ENCODE results near the gene MOV10.
A peak's percentile ranks its signal among the peaks of the same experiment; 100 is the strongest.
"Not testable (repeated sequence)": the region's sequence is repeated elsewhere in the genome, so short reads cannot be mapped to it uniquely, and the experiment has no call there.

The MOV10 gene, protein sequence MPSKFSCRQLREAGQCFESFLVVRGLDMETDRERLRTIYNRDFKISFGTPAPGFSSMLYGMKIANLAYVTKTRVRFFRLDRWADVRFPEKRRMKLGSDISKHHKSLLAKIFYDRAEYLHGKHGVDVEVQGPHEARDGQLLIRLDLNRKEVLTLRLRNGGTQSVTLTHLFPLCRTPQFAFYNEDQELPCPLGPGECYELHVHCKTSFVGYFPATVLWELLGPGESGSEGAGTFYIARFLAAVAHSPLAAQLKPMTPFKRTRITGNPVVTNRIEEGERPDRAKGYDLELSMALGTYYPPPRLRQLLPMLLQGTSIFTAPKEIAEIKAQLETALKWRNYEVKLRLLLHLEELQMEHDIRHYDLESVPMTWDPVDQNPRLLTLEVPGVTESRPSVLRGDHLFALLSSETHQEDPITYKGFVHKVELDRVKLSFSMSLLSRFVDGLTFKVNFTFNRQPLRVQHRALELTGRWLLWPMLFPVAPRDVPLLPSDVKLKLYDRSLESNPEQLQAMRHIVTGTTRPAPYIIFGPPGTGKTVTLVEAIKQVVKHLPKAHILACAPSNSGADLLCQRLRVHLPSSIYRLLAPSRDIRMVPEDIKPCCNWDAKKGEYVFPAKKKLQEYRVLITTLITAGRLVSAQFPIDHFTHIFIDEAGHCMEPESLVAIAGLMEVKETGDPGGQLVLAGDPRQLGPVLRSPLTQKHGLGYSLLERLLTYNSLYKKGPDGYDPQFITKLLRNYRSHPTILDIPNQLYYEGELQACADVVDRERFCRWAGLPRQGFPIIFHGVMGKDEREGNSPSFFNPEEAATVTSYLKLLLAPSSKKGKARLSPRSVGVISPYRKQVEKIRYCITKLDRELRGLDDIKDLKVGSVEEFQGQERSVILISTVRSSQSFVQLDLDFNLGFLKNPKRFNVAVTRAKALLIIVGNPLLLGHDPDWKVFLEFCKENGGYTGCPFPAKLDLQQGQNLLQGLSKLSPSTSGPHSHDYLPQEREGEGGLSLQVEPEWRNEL
- 31.8 to 143 (median 39.8) reads per million in 17 experiments for total RNA-seq

GRCh38 chr1:112674440-112674985 is at the start of gene MOV10:
Gene MOV10, plus strand, starts transcription at chr1:112674659. Its CDS starts 254 bp downstream, at chr1:112674913.
- DNase-seq = peak; percentile 81 to 89 (median 84)

DNA sequence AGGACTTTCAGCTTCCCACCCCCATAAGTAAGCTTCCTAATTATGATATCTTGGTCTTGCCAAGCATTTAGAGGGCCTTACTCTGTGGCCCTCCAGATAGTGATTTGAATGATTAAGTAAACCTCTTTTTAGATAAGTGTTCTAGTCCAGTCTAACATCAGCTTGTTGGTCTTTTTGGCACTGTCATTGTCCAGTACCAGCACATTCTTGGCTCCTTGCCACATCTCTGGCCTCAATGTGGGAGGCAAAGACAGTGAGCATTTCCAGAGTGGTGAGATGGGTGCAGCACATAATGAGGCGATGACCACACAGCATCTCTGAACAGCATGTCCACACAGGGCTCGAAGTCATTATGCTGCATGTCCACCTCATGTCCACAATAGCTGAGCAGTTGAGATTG is 48.8 kb upstream of the MOV10 start:
- DNase-seq = peak; percentile 47 to 72 (median 56)

GRCh38 chr1:112626193-112626592 is 48.3 kb upstream of the MOV10 start:
- no peak for DNase-seq

DNA sequence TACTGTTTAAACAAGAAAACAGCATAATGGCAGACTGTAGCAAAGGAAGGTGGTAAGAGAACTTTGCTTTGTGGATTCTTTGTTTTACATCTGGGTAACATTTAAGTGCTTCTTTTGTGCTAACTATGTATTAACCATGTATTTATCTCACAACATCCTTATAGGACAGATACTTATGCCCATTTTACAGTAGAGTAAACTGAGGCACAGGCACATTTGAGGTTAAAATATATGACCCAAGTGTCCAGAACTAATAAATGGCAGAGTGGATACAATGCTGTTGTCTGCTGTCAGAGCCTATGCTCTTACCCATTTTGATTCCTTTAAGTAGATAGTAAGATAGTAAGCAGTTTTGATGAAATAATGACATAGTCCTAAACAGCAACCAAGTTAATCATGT is 47.6 kb upstream of the MOV10 start:
- no peak for DNase-seq

- DNase-seq = no peak
Measured at GRCh38 chr1:112628516-112628915, 45.9 kb upstream of the MOV10 start.

GRCh38 chr1:112629256-112629655 is 45.2 kb upstream of the MOV10 start:
- no peak for DNase-seq

DNA sequence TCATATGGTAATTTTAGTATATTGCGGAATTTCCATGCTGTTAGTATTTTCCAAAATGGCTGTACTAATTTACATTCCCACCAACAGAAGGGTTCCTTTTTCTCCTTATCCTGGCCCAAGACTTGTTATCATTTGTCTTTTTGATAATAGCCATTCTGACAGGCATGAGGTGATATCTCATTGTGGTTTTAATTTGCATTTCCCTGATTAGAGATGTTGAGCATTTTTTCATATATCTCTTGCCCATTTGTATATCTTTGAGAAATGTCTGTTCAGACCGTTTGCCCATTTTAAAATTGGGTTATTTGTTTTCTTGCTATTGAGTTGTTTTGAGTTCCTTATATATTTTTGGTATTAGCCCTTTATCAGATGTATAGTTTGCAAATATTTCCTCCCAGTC is 40.8 kb upstream of the MOV10 start:
- DNase-seq = no peak

- no peak for DNase-seq
Measured at GRCh38 chr1:112634367-112634766, 40.1 kb upstream of the MOV10 start.

DNA sequence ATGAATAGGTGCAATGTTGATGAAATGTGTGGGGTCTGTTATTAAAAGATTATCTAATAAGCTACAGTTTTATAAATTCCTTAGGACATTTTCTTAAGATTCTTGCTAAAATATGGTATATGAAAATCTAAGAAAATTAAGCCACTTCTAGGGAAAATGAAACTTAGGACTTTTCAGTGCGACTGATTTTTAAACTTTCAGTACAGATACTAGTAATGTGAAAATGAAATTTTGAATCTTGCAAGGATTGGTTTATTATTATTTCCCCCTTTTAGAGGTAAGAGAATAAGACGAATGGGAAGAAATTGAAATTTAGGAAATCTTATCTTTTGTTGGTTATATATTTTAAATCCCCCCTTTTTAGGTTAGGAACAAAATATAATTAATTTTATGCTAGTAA is 38.4 kb upstream of the MOV10 start:
- no peak for DNase-seq

DNA sequence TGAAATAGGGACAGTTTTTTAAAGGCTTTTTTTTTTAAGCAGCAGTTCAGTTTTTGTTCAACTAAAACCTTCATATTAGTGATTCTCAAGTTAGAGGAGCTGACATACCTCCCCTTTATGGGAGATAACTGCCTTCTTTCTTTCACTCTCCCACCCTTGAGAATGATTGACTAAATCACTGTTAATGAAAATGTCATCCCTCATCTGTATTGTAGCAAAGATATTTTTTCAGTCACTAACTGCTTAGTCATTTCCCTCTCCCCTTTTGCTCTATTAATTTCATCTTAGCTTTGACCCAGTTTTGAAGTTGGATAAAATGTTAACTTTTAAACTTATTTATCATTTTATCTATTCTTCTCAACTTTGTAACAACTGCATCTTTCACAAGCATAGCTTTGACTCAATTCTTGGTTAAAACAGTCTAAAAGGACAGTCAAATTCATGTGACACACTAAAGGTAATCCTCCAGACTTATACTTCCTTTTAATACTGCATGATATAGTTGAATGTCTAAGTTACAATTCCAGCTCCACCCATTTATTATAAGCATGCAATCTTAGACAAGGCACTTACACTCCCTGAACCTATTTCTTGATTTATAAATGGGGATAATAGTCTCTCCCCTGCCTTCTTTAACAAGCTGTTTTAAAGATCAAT is 37.7 kb upstream of the MOV10 start:
- DNase-seq = peak in 2 of 4 experiments; percentile 31 to 50

DNA sequence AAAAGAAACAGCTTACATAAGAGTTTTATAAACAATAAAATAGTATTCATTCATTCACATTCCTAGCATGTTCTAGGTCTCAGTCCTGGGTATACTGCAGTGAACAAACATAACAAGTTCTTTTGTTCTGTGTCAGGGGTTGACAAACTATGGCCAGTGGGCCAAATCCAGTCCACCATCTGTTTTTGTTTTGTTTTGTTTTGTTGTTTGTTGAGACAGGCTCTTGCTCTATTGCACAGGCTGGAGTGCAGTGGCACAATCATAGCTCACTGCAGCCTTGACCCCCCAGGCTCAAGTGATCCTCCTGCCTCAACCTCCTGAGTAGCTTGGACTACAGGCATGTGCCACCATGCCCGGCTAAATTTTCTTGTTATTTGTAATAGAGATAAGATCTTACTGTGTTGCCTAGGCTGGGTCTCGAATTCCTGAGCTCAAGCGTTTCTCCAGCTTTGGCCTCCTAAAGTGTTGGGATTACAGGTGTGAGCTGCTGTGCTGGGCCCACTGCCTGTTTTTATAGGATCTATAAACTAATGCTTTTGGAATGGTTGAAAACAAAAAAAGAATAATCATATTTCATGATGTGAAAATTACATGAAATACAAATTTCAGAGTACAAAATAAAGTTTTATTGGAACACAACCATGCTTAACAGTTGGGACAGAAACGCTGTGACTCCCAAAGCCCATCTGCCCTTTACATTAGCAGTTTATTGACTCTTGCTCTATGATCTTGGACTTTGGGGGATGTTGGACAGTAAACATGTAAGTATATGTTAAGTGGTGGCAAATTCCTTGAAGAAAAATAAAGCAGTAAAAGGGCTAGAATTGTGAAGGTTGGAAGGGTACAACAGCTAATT is 37.0 kb upstream of the MOV10 start:
- DNase-seq = no peak

GRCh38 chr1:112638110-112638428 is 36.4 kb upstream of the MOV10 start:
- no peak for DNase-seq

DNA sequence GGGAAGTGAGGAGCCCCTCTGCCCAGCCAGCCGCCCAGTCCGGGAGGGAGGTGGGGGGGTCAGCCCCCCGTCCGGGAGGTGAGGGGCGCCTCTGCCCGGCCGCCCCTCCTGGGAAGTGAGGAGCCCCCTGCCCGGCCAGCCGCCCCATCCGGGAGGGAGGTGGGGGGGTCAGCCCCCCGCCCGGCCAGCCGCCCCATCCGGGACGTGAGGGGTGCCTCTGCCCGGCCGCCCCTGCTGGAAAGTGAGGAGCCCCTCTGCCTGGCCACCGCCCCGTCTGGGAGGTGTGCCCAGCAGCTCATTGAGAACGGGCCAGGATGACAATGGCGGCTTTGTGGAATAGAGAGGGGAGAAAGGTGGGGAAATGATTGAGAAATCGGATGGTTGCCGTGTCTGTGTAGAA is 34.0 kb upstream of the MOV10 start:
- not testable (repeated sequence) for DNase-seq

- no peak for DNase-seq
Measured at GRCh38 chr1:112643080-112643479, 31.4 kb upstream of the MOV10 start.

GRCh38 chr1:112646225-112646624 is 28.2 kb upstream of the MOV10 start:
- DNase-seq = no peak

GRCh38 chr1:112651205-112651604 is 23.3 kb upstream of the MOV10 start:
- no peak for DNase-seq

DNA sequence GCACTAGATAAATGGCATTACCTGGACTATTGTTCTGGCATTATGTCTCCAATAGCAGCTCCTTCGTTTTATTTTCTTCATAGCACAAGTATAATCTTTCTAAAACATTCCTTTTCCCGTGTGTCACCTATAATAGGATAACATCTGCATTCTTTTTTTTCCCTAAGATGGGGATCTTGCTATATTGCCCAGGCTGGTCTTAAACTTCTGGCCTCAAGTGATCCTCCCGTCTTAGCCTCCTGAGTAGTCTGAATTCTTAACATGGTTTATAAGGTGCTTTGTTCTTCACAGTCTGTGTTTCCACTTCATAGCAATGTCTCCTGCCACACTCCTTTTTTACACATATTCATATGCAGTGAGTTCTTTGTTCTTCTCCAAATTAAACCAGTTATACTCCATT is 8.6 kb upstream of the MOV10 start:
- no peak for DNase-seq

GRCh38 chr1:112666946-112667345 is 7.5 kb upstream of the MOV10 start:
- DNase-seq = no peak

DNA sequence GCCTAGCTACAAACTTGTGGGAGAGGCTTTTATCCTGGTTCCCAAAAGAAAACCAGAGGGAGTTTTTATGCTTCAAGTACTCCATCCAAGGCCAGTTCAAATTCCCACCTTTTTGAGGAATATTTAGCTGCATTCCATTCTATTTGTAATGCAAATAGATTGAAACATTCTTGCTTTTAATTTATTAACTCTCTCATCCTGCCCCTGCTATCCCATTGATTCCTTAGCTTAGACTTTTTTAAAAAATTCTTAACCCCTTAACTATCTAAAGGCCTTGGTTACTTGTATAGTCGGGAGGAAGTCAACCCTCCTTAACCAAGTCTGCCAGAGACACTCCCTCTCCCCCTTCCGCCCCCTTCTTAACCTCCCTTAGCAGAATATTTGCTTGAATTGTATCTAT is 2.5 kb upstream of the MOV10 start:
- DNase-seq = no peak

GRCh38 chr1:112672842-112673241 is 1.6 kb upstream of the MOV10 start:
- no peak for DNase-seq

DNA sequence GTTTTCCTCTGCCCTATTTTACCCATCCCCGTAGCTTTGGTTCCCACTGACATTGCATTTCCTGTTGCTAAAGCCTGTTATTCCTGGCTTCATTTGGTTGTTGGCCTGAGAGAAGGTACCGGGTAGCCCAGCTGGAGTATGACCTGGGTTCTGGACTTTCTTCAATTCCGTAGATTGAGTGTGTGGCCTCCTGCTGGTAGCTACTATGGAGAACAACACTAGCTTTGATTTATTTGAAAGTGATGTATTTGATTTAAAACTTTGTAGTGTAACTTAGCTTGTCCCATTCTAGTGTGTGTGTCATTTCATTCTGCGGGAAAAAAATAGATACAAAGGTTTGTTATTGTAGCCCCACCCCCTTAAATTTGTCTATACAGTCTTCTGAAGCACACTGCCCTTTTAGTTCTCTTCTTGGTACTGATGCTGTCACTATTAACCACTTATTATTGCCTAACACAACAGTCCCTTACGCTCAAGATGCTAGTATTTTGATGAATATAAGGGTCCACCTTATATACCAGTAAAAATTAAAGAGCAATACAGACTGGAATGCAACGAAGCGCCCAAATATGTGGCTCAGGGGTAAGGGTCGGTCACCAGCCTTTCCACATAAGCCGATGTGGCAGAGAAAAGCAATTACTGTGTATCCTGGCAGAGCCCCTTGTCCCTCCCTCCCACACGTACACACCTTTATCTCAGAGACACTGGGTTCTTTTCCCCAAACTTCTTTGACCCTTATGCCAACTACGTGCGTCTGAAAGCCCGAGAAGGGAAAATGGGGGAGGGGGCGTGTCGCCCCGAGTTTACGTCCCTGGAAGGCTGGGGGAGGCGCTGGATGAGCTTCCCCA is 643 bp upstream of the MOV10 start:
- peak; percentile 22 to 44 (median 34) for DNase-seq

Data from suppressor macrophage (primary cell).